ENCODE results near the gene CACNG4.

The CACNG4 gene

GRCh38 chr17:67046398-67046797 is 81.9 kb downstream of the CACNG4 start:
- Histone ChIP-seq H3K9me3 (peaks cover 8% of the 10 kb centered on the region; the same call in 1 of the 2 replicates), H3K4me1 (no peaks in the 10 kb centered on the region), H3K27me3 (ENCODE audit: low read depth) (no peaks in the 10 kb centered on the region), H3K36me3 (replicated peaks) (no peaks in the 10 kb centered on the region), H3K4me3 (no peak overlapping the region)
- DNase-seq (ENCODE audit: low spot score in 2 of 2), result no peak
- in situ Hi-C loops (cut with MboI; ENCODE audit: low sequenced_read_pairs), result no loop called here

- no peaks in the 10 kb centered on the region for H3K4me1 ChIP-seq
- no peaks in the 10 kb centered on the region for H3K27me3 ChIP-seq (ENCODE audit: low read depth)
- in situ Hi-C loops (cut with MboI; ENCODE audit: low sequenced_read_pairs), result no loop called here
- peaks cover 8% of the 10 kb centered on the region; the same call in 1 of the 2 replicates for H3K9me3 ChIP-seq
- H3K4me3 ChIP-seq, result no peak overlapping the region
- no peaks in the 10 kb centered on the region for H3K36me3 ChIP-seq (replicated peaks)
- DNase-seq (ENCODE audit: low spot score in 2 of 2), result no peak
These were observed 82.9 kb downstream of the CACNG4 start for GRCh38 chr17:67047382-67047781.

- Histone ChIP-seq H3K9me3 (peaks cover 8% of the 10 kb centered on the region; the same call in 1 of the 2 replicates), H3K36me3 (replicated peaks) (no peaks in the 10 kb centered on the region), H3K27me3 (ENCODE audit: low read depth) (no peaks in the 10 kb centered on the region), H3K4me3 (no peak overlapping the region), H3K4me1 (no peaks in the 10 kb centered on the region)
- in situ Hi-C loops (cut with MboI; ENCODE audit: low sequenced_read_pairs), result no loop called here
- no peak for DNase-seq (ENCODE audit: low spot score in 2 of 2)
These were observed 84.7 kb downstream of the CACNG4 start for GRCh38 chr17:67049025-67049739.

GRCh38 chr17:67050066-67050465 is 85.6 kb downstream of the CACNG4 start:
- in situ Hi-C loops (cut with MboI; ENCODE audit: low sequenced_read_pairs), result no loop called here
- Histone ChIP-seq H3K4me1 (no peaks in the 10 kb centered on the region), H3K4me3 (no peak overlapping the region), H3K27me3 (ENCODE audit: low read depth) (no peaks in the 10 kb centered on the region), H3K9me3 (peaks cover 8% of the 10 kb centered on the region; the same call in 1 of the 2 replicates), H3K36me3 (replicated peaks) (no peaks in the 10 kb centered on the region)
- DNase-seq (ENCODE audit: low spot score in 2 of 2), result no peak

- H3K4me3 ChIP-seq, result no peak overlapping the region
- in situ Hi-C loops (cut with MboI; ENCODE audit: low sequenced_read_pairs), result no loop called here
These were observed 86.1 kb downstream of the CACNG4 start for GRCh38 chr17:67050471-67051154.

GRCh38 chr17:67051155-67051538 is 86.6 kb downstream of the CACNG4 start:
- H3K27me3 ChIP-seq (ENCODE audit: low read depth), result no peaks in the 10 kb centered on the region
- no peak overlapping the region for H3K4me3 ChIP-seq
- H3K9me3 ChIP-seq, result peaks cover 8% of the 10 kb centered on the region; the same call in 1 of the 2 replicates
- in situ Hi-C loops (cut with MboI; ENCODE audit: low sequenced_read_pairs), result no loop called here
- H3K4me1 ChIP-seq, result no peaks in the 10 kb centered on the region
- H3K36me3 ChIP-seq (replicated peaks), result no peaks in the 10 kb centered on the region
- no peak for DNase-seq (ENCODE audit: low spot score in 2 of 2)

More at GRCh38 chr17:67050471-67051154, 86.1 kb downstream of the CACNG4 start:
- no peaks in the 10 kb centered on the region for H3K4me1 ChIP-seq
- no peak for DNase-seq (ENCODE audit: low spot score in 2 of 2)
- no peaks in the 10 kb centered on the region for H3K27me3 ChIP-seq (ENCODE audit: low read depth)
- H3K9me3 ChIP-seq, result peaks cover 8% of the 10 kb centered on the region; the same call in 1 of the 2 replicates
- no peaks in the 10 kb centered on the region for H3K36me3 ChIP-seq (replicated peaks)

- DNase-seq (ENCODE audit: low spot score in 2 of 2), result no peak
- in situ Hi-C loops (cut with MboI; ENCODE audit: low sequenced_read_pairs), result no loop called here
- Histone ChIP-seq H3K4me1 (no peaks in the 10 kb centered on the region), H3K36me3 (replicated peaks) (no peaks in the 10 kb centered on the region), H3K9me3 (peaks cover 8% of the 10 kb centered on the region; the same call in 1 of the 2 replicates), H3K4me3 (no peak overlapping the region), H3K27me3 (ENCODE audit: low read depth) (no peaks in the 10 kb centered on the region)
These were observed 87.3 kb downstream of the CACNG4 start for GRCh38 chr17:67051837-67052236.

- Histone ChIP-seq H3K27me3 (ENCODE audit: low read depth) (no peaks in the 10 kb centered on the region), H3K4me1 (no peaks in the 10 kb centered on the region), H3K36me3 (replicated peaks) (no peaks in the 10 kb centered on the region), H3K4me3 (no peak overlapping the region), H3K9me3 (peaks cover 8% of the 10 kb centered on the region; the same call in 1 of the 2 replicates)
- in situ Hi-C loops (cut with MboI; ENCODE audit: low sequenced_read_pairs), result no loop called here
- DNase-seq (ENCODE audit: low spot score in 2 of 2), result no peak
These were observed 88.4 kb downstream of the CACNG4 start for GRCh38 chr17:67052720-67053437.

GRCh38 chr17:67053438-67054000 is 89.0 kb downstream of the CACNG4 start:
- in situ Hi-C loops (cut with MboI; ENCODE audit: low sequenced_read_pairs), result no loop called here
- Histone ChIP-seq H3K36me3 (replicated peaks) (no peaks in the 10 kb centered on the region), H3K4me3 (no peak overlapping the region), H3K27me3 (ENCODE audit: low read depth) (no peaks in the 10 kb centered on the region), H3K4me1 (no peaks in the 10 kb centered on the region), H3K9me3 (peaks cover 8% of the 10 kb centered on the region; the same call in 1 of the 2 replicates)
- no peak for DNase-seq (ENCODE audit: low spot score in 2 of 2)

GRCh38 chr17:67054011-67054591 is 89.6 kb downstream of the CACNG4 start:
- no peak for DNase-seq (ENCODE audit: low spot score in 2 of 2)
- in situ Hi-C loops (cut with MboI; ENCODE audit: low sequenced_read_pairs), result no loop called here
- Histone ChIP-seq H3K4me3 (no peak overlapping the region), H3K4me1 (no peaks in the 10 kb centered on the region), H3K36me3 (replicated peaks) (no peaks in the 10 kb centered on the region), H3K9me3 (peaks cover 4% of the 10 kb centered on the region; the same call in 1 of the 2 replicates), H3K27me3 (ENCODE audit: low read depth) (no peaks in the 10 kb centered on the region)

- no peaks in the 10 kb centered on the region for H3K4me1 ChIP-seq
- in situ Hi-C loops (cut with MboI; ENCODE audit: low sequenced_read_pairs), result no loop called here
- H3K9me3 ChIP-seq, result no peaks in the 10 kb centered on the region
- no peaks in the 10 kb centered on the region for H3K36me3 ChIP-seq (replicated peaks)
- no peak for DNase-seq (ENCODE audit: low spot score in 2 of 2)
- no peaks in the 10 kb centered on the region for H3K27me3 ChIP-seq (ENCODE audit: low read depth)
- no peak overlapping the region for H3K4me3 ChIP-seq
These were observed 90.1 kb downstream of the CACNG4 start for GRCh38 chr17:67054608-67055007.

GRCh38 chr17:67055041-67055443 is 90.5 kb downstream of the CACNG4 start:
- Histone ChIP-seq H3K36me3 (replicated peaks) (no peaks in the 10 kb centered on the region), H3K9me3 (no peaks in the 10 kb centered on the region), H3K4me1 (no peaks in the 10 kb centered on the region), H3K4me3 (no peak overlapping the region), H3K27me3 (ENCODE audit: low read depth) (no peaks in the 10 kb centered on the region)
- in situ Hi-C loops (cut with MboI; ENCODE audit: low sequenced_read_pairs), result no loop called here
- DNase-seq (ENCODE audit: low spot score in 2 of 2), result no peak

Measured in HAP-1 (cell line).